ENCODE measurements around the gene ZNF655.
"Not testable (repeated sequence)": the region's sequence is repeated elsewhere in the genome, so short reads cannot be mapped to it uniquely, and the experiment has no call there.

The ZNF655 gene, protein sequence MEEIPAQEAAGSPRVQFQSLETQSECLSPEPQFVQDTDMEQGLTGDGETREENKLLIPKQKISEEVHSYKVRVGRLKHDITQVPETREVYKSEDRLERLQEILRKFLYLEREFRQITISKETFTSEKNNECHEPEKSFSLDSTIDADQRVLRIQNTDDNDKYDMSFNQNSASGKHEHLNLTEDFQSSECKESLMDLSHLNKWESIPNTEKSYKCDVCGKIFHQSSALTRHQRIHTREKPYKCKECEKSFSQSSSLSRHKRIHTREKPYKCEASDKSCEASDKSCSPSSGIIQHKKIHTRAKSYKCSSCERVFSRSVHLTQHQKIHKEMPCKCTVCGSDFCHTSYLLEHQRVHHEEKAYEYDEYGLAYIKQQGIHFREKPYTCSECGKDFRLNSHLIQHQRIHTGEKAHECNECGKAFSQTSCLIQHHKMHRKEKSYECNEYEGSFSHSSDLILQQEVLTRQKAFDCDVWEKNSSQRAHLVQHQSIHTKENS

DNA sequence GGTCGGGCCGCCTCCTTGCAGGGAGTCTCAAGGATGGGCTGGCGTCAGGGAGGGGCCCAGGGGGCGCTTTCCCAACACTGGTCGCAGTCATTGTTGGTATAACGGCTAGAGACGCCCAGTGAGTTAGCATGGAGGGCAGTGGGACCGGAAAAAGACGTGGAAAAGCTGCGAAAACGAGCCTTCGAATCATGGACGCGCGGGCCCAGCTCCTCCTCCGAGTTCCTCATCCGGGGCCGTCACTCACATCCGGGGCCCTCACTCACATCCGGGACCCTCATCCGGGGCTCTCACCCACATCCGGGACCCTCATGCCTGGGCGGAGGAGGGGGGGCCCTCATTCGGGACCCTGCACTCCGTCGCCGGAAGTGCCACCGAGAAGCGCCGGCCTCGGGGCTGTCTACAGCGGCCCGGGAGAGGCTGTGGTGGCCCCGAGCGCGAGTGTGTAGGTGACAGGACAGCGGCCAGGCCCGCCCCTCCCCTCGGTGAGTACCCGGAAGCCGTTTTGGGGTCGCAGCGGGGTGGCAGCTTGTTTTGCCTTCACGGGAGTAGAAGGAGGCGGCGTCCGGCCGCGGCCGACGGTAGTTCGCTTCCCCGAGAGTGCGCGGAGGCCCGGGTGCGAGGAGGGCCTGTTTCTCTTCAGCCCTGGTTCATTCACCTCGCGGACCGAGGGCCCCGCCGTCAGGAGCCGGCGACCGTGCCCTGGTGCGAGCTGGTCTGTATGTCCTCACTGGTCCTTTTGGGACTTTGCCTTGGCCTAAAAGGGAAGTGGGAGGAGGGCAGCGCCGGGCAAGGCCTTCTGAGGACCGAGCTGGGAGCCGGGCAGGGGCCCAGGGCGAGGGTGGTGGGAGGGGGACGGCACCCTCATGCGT, at the start of gene ZNF655:
TSS of gene ZNF655 (plus strand) at position 337 of the 869 bp plus-strand sequence. CDS start 1,918 bp downstream, outside the sequence.
- Mint-ChIP-seq H3K27me3 (no peaks in the 10 kb centered on the region), H3K4me3 (peak within 1 kb of the TSS; percentile 95), H3K27ac (peak within 1 kb of the TSS; percentile 97), H3K36me3 (peaks cover 61% of the 10 kb centered on the region), H3K9me3 (no peaks in the 10 kb centered on the region), H3K4me1 (peaks cover 58% of the 10 kb centered on the region)
- CTCF ChIA-PET, result interaction anchor here (1.1 kb wide), 1 partner anchor 143 kb away, joined by 3 read pairs; no protein-coding TSS in a partner anchor
- DNase-seq, result peak; percentile 95

DNA sequence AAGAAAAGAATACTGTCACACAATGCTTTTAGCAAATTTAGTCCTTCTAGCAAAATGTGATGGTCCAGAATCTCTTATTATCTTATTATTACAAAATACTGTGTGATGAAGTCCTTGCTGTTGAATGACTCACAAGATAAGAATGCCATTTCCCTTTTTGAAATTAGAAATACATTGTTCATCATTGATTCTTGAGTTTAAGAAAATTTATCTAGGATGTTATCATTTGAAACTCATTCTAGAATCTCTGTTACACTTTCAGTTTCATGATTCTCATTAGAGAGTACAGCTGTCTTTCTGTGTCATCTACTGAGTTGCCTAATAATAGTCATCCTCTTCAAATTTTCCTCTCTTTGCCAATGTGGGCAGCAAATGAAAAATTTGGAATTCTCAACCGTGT, 44.4 kb upstream of the ZNF655 start:
- H3K36me3 Mint-ChIP-seq, result peaks cover 35% of the 10 kb centered on the region
- no peaks in the 10 kb centered on the region for H3K27me3 Mint-ChIP-seq
- H3K4me3 Mint-ChIP-seq, result no peak overlapping the region
- CTCF ChIA-PET, result interaction anchor here (0.6 kb wide), 1 partner anchor 11 kb away, joined by 3 read pairs; no protein-coding TSS in a partner anchor
- H3K4me1 Mint-ChIP-seq, result peaks cover 10% of the 10 kb centered on the region
- no peaks in the 10 kb centered on the region for H3K9me3 Mint-ChIP-seq
- no peak for DNase-seq
- peak overlapping the region; percentile 64 for H3K27ac Mint-ChIP-seq

DNA sequence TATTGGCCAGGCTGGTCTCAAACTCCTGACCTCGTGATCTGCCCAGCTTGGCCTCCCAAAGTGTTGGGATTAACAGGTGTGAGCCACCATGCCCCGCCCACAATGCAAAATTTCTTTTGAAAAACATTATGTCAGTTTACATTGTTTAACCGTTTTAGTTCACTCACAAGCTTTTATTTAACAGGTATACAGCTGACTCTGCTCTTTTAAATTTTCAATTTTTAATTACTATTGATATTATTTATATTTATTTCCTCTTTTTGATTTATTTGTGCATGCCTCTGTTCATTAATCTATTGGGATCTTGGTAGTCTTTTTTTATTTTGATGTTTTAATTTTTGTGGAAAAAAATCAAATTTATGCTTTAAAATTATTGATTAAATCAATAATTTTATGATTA, 37.0 kb upstream of the ZNF655 start:
- Mint-ChIP-seq H3K27me3 (no peaks in the 10 kb centered on the region), H3K4me3 (no peak overlapping the region), H3K9me3 (no peaks in the 10 kb centered on the region), H3K36me3 (peaks cover 46% of the 10 kb centered on the region), H3K27ac (no peak overlapping the region), H3K4me1 (no peaks in the 10 kb centered on the region)
- CTCF ChIA-PET, result no interaction called here
- no peak for DNase-seq

DNA sequence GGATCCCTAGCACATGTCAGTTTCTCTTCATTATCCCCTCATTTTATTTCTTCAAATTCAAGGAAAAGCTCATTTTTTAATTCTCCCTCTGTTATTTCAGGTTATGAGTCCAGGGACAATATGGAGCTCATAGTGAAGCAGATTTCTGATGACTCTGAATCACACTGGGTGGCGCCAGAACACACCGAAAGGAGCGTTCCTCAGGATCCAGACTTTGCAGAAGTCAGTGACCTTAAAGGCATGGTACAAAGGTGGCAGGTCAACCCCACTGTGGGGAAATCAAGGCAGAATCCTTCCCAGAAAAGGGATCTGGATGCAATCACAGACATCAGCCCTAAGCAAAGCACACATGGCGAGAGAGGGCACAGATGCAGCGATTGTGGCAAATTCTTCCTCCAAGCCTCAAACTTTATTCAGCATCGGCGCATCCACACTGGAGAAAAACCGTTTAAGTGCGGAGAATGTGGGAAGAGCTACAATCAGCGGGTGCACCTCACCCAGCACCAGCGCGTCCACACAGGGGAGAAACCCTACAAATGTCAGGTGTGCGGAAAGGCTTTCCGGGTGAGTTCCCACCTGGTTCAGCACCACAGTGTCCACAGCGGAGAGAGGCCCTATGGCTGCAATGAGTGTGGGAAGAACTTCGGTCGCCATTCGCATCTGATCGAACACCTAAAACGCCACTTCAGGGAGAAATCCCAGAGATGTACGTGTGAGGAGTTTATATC, 32.6 kb upstream of the ZNF655 start:
- Mint-ChIP-seq H3K36me3 (peaks cover 64% of the 10 kb centered on the region), H3K27ac (no peak overlapping the region), H3K4me1 (no peaks in the 10 kb centered on the region), H3K4me3 (no peak overlapping the region), H3K27me3 (no peaks in the 10 kb centered on the region), H3K9me3 (peaks cover 18% of the 10 kb centered on the region)
- CTCF ChIA-PET, result interaction anchor here (0.6 to 1.4 kb wide), 7 partner anchors 99 to 538 kb away, joined by 3 read pairs; no protein-coding TSS in a partner anchor
- DNase-seq, result peak; percentile 41

DNA sequence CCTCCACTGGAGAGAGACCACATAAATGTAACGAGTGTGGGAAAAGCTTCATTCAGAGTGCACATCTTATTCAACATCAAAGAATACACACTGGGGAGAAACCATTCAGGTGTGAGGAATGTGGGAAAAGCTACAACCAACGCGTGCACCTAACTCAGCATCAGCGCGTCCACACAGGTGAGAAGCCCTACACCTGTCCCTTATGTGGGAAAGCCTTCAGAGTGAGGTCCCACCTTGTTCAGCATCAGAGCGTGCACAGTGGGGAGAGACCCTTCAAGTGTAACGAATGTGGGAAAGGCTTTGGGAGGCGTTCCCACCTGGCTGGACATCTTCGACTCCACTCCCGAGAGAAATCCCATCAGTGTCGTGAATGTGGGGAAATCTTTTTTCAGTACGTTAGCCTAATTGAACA, 27.1 kb upstream of the ZNF655 start:
- no peak overlapping the region for H3K27ac Mint-ChIP-seq
- peaks cover 55% of the 10 kb centered on the region for H3K9me3 Mint-ChIP-seq
- no peaks in the 10 kb centered on the region for H3K4me1 Mint-ChIP-seq
- CTCF ChIA-PET, result no interaction called here
- H3K27me3 Mint-ChIP-seq, result no peaks in the 10 kb centered on the region
- no peak for DNase-seq
- H3K4me3 Mint-ChIP-seq, result no peak overlapping the region
- H3K36me3 Mint-ChIP-seq, result peaks cover 70% of the 10 kb centered on the region

DNA sequence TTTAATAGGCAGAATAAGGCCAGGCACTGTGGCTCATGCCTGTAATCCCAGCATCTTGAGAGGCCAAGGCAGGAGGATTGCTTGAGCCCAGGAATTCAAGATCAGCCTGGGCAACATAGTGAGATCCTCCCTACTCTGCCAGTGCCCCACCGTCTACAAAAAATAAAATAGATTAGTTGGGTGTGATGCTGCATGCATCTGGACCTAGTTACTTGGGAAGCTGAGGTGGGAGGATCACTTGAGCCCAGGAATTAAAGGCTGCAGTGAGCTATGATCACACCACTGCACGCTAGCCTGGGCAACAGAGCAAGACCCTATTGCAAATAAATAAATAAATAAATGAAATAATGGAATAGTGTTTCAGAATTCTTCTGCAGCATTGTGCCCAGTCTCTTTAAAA, 22.8 kb upstream of the ZNF655 start:
- H3K9me3 Mint-ChIP-seq, result peaks cover 65% of the 10 kb centered on the region
- no peaks in the 10 kb centered on the region for H3K4me1 Mint-ChIP-seq
- H3K4me3 Mint-ChIP-seq, result no peak overlapping the region
- H3K36me3 Mint-ChIP-seq, result peaks cover 35% of the 10 kb centered on the region
- CTCF ChIA-PET, result interaction anchor here (0.6 kb wide), 1 partner anchor 267 kb away, joined by 3 read pairs; no protein-coding TSS in a partner anchor
- DNase-seq, result no peak
- H3K27me3 Mint-ChIP-seq, result no peaks in the 10 kb centered on the region
- H3K27ac Mint-ChIP-seq, result no peak overlapping the region

DNA sequence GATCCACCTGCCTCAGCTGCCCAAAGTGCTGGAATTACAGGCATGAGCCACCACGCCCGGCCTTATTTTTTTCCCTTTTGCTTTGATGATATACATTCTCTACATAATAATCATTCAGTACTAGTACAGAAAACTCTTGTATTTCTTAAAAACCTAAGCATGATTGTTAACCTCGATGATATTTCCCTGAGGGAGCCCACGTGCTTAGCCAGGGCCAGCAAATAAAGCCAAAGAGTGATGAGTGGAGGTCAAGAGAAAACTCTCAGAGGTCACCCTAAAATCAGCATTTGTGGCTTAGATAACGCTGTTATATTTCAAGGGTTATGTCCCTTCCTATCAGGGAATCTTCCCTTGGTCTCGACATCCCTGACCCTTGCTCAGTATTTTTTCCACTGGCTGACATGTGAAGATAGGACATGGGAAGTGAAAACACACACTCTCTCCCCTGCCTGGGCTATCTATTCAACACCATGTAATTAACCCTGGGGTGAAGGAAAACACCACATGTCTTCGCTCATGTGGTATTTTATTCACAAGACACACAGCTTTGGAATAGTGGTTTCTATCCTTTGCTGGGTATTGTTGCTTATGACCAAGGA, 19.1 kb upstream of the ZNF655 start:
- Mint-ChIP-seq H3K36me3 (peaks cover 11% of the 10 kb centered on the region), H3K4me3 (no peak overlapping the region), H3K9me3 (peaks cover 62% of the 10 kb centered on the region), H3K27ac (peak overlapping the region; percentile 68), H3K4me1 (no peaks in the 10 kb centered on the region), H3K27me3 (no peaks in the 10 kb centered on the region)
- no peak for DNase-seq
- CTCF ChIA-PET, result no interaction called here

DNA sequence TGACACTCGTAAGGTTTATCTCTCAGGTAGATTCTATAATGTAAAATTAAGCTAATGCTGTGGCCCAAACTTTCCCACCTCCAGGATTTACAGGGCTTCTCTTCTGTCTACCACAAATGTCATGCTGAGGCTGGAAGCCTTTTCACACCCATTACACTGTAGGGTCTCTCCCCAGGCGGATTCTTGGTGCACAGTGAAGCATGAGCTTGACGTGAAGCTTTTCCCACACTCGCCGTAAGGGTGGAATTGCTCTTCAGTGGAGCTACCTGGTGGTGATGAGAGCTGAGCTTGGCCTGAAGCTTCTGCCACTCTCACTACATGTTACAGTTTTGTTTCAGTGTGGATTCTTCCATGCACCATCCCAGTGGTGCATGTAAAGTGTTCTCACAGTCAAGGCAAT, 17.9 kb upstream of the ZNF655 start:
- H3K36me3 Mint-ChIP-seq, result peaks cover 13% of the 10 kb centered on the region
- H3K27me3 Mint-ChIP-seq, result no peaks in the 10 kb centered on the region
- DNase-seq, result no peak
- H3K27ac Mint-ChIP-seq, result no peak overlapping the region
- CTCF ChIA-PET, result no interaction called here
- H3K9me3 Mint-ChIP-seq, result peaks cover 60% of the 10 kb centered on the region
- no peak overlapping the region for H3K4me3 Mint-ChIP-seq
- H3K4me1 Mint-ChIP-seq, result no peaks in the 10 kb centered on the region

DNA sequence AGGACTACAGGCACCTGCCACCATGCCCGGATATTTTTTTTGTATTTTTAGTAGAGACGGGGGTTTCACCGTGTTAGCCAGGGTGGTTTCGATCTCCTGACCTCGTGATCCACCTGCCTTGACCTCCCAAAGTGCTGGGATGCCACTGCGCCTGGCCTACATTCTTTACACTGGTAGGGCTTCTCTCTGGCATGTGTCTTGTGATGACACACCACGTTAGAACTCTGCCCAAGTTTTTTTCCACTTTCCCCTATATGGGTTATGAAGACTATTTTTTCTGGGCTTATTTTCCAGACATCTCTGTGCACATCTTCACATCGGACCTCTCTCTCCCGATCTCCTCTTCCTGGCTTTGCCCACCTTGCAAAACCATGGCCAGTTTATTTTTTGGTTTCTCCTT, 17.2 kb upstream of the ZNF655 start:
- Mint-ChIP-seq H3K27me3 (no peaks in the 10 kb centered on the region), H3K4me3 (no peak overlapping the region), H3K36me3 (peaks cover 13% of the 10 kb centered on the region), H3K27ac (no peak overlapping the region), H3K9me3 (peaks cover 57% of the 10 kb centered on the region), H3K4me1 (no peaks in the 10 kb centered on the region)
- no peak for DNase-seq
- CTCF ChIA-PET, result no interaction called here

DNA sequence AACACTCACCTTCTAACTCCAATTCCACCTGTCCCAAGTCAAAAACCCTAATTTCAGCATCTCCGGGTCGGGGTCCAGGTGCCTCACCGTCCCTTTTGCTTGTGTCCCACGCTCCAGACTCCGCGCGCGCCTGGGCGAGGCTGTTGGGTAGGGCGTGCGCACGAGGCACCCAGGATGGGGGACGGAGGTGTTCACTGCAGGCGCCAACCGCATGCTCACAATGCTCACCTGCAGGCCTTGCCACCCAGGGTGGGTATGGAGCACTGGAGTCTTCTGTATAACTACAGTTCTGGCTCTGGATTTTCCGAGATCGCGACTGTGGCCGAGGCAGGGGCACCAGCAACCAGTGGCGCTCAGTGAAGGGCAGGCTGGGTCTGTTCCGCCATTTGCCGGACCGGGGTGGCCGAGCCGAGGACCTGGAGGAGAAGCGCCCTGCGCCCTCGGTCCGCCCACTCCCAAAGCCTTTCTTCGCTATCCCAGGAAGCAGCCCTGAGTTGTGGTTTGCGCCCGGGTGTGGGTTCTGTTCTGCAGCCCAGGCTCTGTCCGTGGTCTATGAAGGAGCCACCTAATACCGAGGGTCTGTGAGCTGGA, 15.3 kb upstream of the ZNF655 start:
- no peaks in the 10 kb centered on the region for H3K27me3 Mint-ChIP-seq
- no peak overlapping the region for H3K27ac Mint-ChIP-seq
- peaks cover 23% of the 10 kb centered on the region for H3K36me3 Mint-ChIP-seq
- no peak for DNase-seq
- CTCF ChIA-PET, result no interaction called here
- H3K4me1 Mint-ChIP-seq, result no peaks in the 10 kb centered on the region
- no peak overlapping the region for H3K4me3 Mint-ChIP-seq
- peaks cover 48% of the 10 kb centered on the region for H3K9me3 Mint-ChIP-seq

DNA sequence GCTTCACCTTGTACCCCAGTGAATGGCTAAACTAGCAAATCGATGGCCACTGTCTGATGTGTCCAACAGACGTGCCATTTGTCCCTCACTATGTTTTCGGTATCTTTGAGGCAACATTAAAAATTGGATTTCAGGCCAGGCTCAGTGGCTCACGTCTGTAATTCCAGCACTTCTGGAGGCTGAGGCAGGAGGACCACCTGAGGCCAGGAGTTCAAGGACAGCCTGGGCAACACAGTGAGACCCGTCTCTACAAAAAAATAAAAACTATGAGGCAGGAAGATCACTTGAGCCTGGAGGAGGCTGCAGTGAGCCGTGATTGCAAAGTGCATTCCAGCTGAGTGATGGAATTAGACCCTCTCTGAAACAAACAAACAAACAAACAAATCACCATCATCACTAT, 14.5 kb upstream of the ZNF655 start:
- Mint-ChIP-seq H3K36me3 (peaks cover 27% of the 10 kb centered on the region), H3K27me3 (no peaks in the 10 kb centered on the region), H3K27ac (no peak overlapping the region), H3K9me3 (peaks cover 45% of the 10 kb centered on the region), H3K4me1 (no peaks in the 10 kb centered on the region), H3K4me3 (no peak overlapping the region)
- no peak for DNase-seq
- CTCF ChIA-PET, result no interaction called here

DNA sequence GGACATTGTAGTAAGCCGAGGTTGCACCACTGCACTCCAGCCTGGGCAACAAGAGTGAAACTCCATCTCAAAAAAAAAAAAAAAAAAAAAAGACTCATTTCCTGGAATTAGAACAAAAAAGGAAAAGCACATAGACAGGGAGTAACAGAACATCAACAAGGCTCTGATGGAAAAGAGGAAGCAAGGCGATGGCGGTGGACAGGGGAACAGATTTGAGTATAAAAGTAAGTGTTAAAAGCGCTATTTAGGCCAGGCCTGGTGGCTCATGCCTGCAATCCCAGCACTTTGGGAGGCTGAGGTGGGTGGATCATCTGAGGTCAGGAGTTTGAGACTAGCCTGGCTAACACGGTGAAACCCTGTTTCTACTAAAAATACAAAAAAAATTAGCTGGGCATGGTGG, 13.1 kb upstream of the ZNF655 start:
- H3K4me3 Mint-ChIP-seq, H3K4me1 Mint-ChIP-seq, H3K27me3 Mint-ChIP-seq, H3K27ac Mint-ChIP-seq, CTCF ChIA-PET, DNase-seq: not testable (repeated sequence)
- H3K9me3 Mint-ChIP-seq, result peaks cover 40% of the 10 kb centered on the region
- peaks cover 38% of the 10 kb centered on the region for H3K36me3 Mint-ChIP-seq

DNA sequence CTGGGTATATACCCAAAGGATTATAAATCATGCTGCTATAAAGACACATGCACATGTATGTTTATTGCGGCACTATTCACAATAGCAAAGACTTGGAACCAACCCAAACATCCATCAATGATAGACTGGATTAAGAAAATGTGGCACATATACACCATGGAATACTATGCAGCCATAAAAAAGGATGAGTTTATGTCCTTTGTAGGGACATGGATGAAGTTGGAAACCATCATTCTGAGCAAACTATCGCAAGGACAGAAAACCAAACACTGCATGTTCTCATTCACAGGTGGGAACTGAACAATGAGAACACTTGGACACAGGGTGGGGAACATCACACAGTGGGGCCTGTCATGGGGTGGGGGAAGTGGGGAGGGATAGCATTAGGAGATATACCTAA, 8.9 kb upstream of the ZNF655 start:
- DNase-seq, H3K27ac Mint-ChIP-seq, H3K4me3 Mint-ChIP-seq, H3K9me3 Mint-ChIP-seq, CTCF ChIA-PET, H3K27me3 Mint-ChIP-seq: not testable (repeated sequence)
- peaks cover 50% of the 10 kb centered on the region for H3K36me3 Mint-ChIP-seq
- H3K4me1 Mint-ChIP-seq, result peaks cover 26% of the 10 kb centered on the region

All from activated naive CD4-positive, alpha-beta T cell treated with anti-CD3 and anti-CD28 coated beads, Interleukin-2, amount 10 ng/mL, durations not matched to agents 7 days and 5 days (primary cell).